GM18951 (cell line): ENCODE measurements around the gene RGS17.

Experiments
- POLR2A ChIP-seq: IDR thresholded peaks from 4 replicates; pipeline ENCODE4 v1.6.1; 2011; ENCODE audit warnings: mild to moderate bottlenecking; ENCODE audit not compliant: insufficient read length, insufficient read depth; ENCODE audit errors: extremely low read depth
- in situ Hi-C: fragments of 300-500 bp; cut with MboI; formaldehyde crosslinking; loops from one replicate; pipeline ENCODE4 v1.12.0; 2022; ENCODE audit warnings: low sequenced_read_pairs, mixed read lengths, inconsistent platforms; ENCODE audit not compliant: unreplicated experiment

RGS17 gene

GRCh38 chr6:153104220-153104619 lies 26.9 kb downstream of the RGS17 start:
- in situ Hi-C loops, result no loop called here
- TF ChIP-seq POLR2A, result no peak

GRCh38 chr6:153103319-153103655 lies 27.8 kb downstream of the RGS17 start:
- in situ Hi-C loops, result no loop called here
- TF ChIP-seq POLR2A, result no peak

- TF ChIP-seq POLR2A, result no peak
- in situ Hi-C loops, result no loop called here
Observed at GRCh38 chr6:153102605-153103318, 28.3 kb downstream of the RGS17 start.

GRCh38 chr6:153101461-153101860 lies 29.6 kb downstream of the RGS17 start:
- TF ChIP-seq POLR2A, result no peak
- in situ Hi-C loops, result no loop called here

- in situ Hi-C loops, result no loop called here
- no peak for TF ChIP-seq POLR2A
Observed at GRCh38 chr6:153099636-153100035, 31.4 kb downstream of the RGS17 start.

- in situ Hi-C loops, result no loop called here
- TF ChIP-seq POLR2A, result no peak
Observed at GRCh38 chr6:153096792-153097191, 34.3 kb downstream of the RGS17 start.

GRCh38 chr6:153096031-153096430 lies 35.1 kb downstream of the RGS17 start:
- no peak for TF ChIP-seq POLR2A
- in situ Hi-C loops, result no loop called here

- no peak for TF ChIP-seq POLR2A
- in situ Hi-C loops, result no loop called here
Observed at GRCh38 chr6:153092082-153093013, 38.7 kb downstream of the RGS17 start.

GRCh38 chr6:153090241-153090930 lies 40.7 kb downstream of the RGS17 start:
- in situ Hi-C loops, result no loop called here
- TF ChIP-seq POLR2A, result no peak

GRCh38 chr6:153088796-153089195 lies 42.3 kb downstream of the RGS17 start:
- TF ChIP-seq POLR2A, result no peak
- in situ Hi-C loops, result no loop called here

GRCh38 chr6:153087436-153087835 lies 43.6 kb downstream of the RGS17 start:
- no peak for TF ChIP-seq POLR2A
- in situ Hi-C loops, result no loop called here

- TF ChIP-seq POLR2A, result no peak
- in situ Hi-C loops, result no loop called here
Observed at GRCh38 chr6:153086225-153086990, 44.7 kb downstream of the RGS17 start.

- in situ Hi-C loops, result no loop called here
- no peak for TF ChIP-seq POLR2A
Observed at GRCh38 chr6:153085239-153085638, 45.8 kb downstream of the RGS17 start.
